HG03175 (cell line): ENCODE results near the gene SMIM14.
"Not testable (repeated sequence)": the region's sequence is repeated elsewhere in the genome, so short reads cannot be mapped to it uniquely, and the experiment has no call there.

Experiments used
- ATAC-seq: cut with Tn5 transposase; IDR thresholded peaks from one replicate; pipeline ENCODE4 v1.9.1; 2021; ENCODE audit warnings: mild to moderate bottlenecking, moderate library complexity; ENCODE audit not compliant: unreplicated experiment

The SMIM14 gene

GRCh38 chr4:39638354-39639239, at the start of gene SMIM14:
SMIM14 (minus strand) TSS chr4:39638865; CDS start chr4:39605145, 33,720 bp downstream.
- peak; percentile 74 for ATAC-seq

GRCh38 chr4:39687014-39687413, 48.3 kb upstream of the SMIM14 start:
- no peak for ATAC-seq

GRCh38 chr4:39685990-39686389, 47.3 kb upstream of the SMIM14 start:
- ATAC-seq, result no peak

- peak; percentile 89 for ATAC-seq
Observed at GRCh38 chr4:39682138-39682537, 43.5 kb upstream of the SMIM14 start.

- ATAC-seq, result not testable (repeated sequence)
Observed at GRCh38 chr4:39681003-39681402, 42.3 kb upstream of the SMIM14 start.

GRCh38 chr4:39675681-39676080, 37.0 kb upstream of the SMIM14 start:
- ATAC-seq, result not testable (repeated sequence)

- ATAC-seq, result not testable (repeated sequence)
Observed at GRCh38 chr4:39670296-39670695, 31.6 kb upstream of the SMIM14 start.

GRCh38 chr4:39668887-39669286, 30.2 kb upstream of the SMIM14 start:
- no peak for ATAC-seq

GRCh38 chr4:39667706-39668105, 29.0 kb upstream of the SMIM14 start:
- ATAC-seq, result no peak

- no peak for ATAC-seq
Observed at GRCh38 chr4:39664828-39665731, 26.4 kb upstream of the SMIM14 start.

GRCh38 chr4:39662683-39663082, 24.0 kb upstream of the SMIM14 start:
- no peak for ATAC-seq

GRCh38 chr4:39660757-39661156, 22.1 kb upstream of the SMIM14 start:
- no peak for ATAC-seq

GRCh38 chr4:39660045-39660444, 21.4 kb upstream of the SMIM14 start:
- no peak for ATAC-seq

GRCh38 chr4:39658756-39659155, 20.1 kb upstream of the SMIM14 start:
- no peak for ATAC-seq

- peak; percentile 77 for ATAC-seq
Observed at GRCh38 chr4:39657465-39657864, 18.8 kb upstream of the SMIM14 start.

GRCh38 chr4:39656638-39657037, 18.0 kb upstream of the SMIM14 start:
- not testable (repeated sequence) for ATAC-seq

GRCh38 chr4:39655876-39656275, 17.2 kb upstream of the SMIM14 start:
- no peak for ATAC-seq

GRCh38 chr4:39655211-39655610, 16.5 kb upstream of the SMIM14 start:
- ATAC-seq, result no peak

GRCh38 chr4:39651586-39651985, 12.9 kb upstream of the SMIM14 start:
- not testable (repeated sequence) for ATAC-seq

GRCh38 chr4:39649639-39650265, 11.1 kb upstream of the SMIM14 start:
- no peak for ATAC-seq
